Smooth muscle cell (in vitro differentiated cells): Measurements from ENCODE around the gene DBX1. TPM values are rescaled to one million over a fixed set of nuclear protein-coding genes. Genes with fewer than 3 reads are reported as not detected.
"Not testable (repeated sequence)": the region's sequence is repeated elsewhere in the genome, so short reads cannot be mapped to it uniquely, and the experiment has no call there.

Experiments
- DNase-seq: peaks from one replicate; lab custom pipeline; 2025; ENCODE audit not compliant: unreplicated experiment; lab: John Stamatoyannopoulos, UW
- H2AFZ ChIP-seq: fragments of 200-600 bp; sonication (generic); 2 replicates; pipeline ENCODE4 v1.6.0; 2016; ENCODE audit warnings: antibody characterized with exemption, low read depth, mild to moderate bottlenecking
- H3F3A ChIP-seq: fragments of 200-600 bp; sonication (generic); 2 replicates; pipeline ENCODE4 v1.6.0; 2017; ENCODE audit warnings: antibody characterized with exemption, low read depth
- H3K27ac ChIP-seq: fragments of 200-600 bp; sonication (generic); 2 replicates; pipeline ENCODE4 v1.5.1; 2016; ENCODE audit warnings: low read depth, mild to moderate bottlenecking
- H3K27me3 ChIP-seq: fragments of 200-600 bp; sonication (generic); 2 replicates; pipeline ENCODE4 v1.6.1; 2016; ENCODE audit warnings: low read depth, mild to moderate bottlenecking
- H3K36me3 ChIP-seq: fragments of 200-600 bp; sonication (generic); 2 replicates; pipeline ENCODE4 v1.5.1; 2016; ENCODE audit warnings: low read depth
- H3K4me1 ChIP-seq: fragments of 200-600 bp; sonication (generic); 2 replicates; pipeline ENCODE4 v1.5.1; 2016; ENCODE audit warnings: low read depth
- H3K4me2 ChIP-seq: fragments of 200-600 bp; sonication (generic); 2 replicates; pipeline ENCODE4 v1.6.0; 2016; ENCODE audit warnings: mild to moderate bottlenecking
- H3K4me3 ChIP-seq: fragments of 200-600 bp; sonication (generic); 2 replicates; pipeline ENCODE4 v1.5.1; 2016; ENCODE audit warnings: mild to moderate bottlenecking
- H3K79me2 ChIP-seq: fragments of 200-600 bp; sonication (generic); 2 replicates; pipeline ENCODE4 v1.6.0; 2016; ENCODE audit warnings: low read depth, mild to moderate bottlenecking
- H3K9ac ChIP-seq: fragments of 200-600 bp; sonication (generic); 2 replicates; pipeline ENCODE4 v1.6.0; 2016; ENCODE audit warnings: low read depth
- H3K9me3 ChIP-seq: fragments of 200-600 bp; sonication (generic); replicated peaks from 2 replicates; pipeline ENCODE4 v1.5.1; 2016; ENCODE audit warnings: low read depth
- H4K20me1 ChIP-seq: fragments of 200-600 bp; sonication (generic); 2 replicates; pipeline ENCODE4 v1.6.0; 2016; ENCODE audit warnings: low read depth
- CTCF ChIP-seq: fragments of 200-600 bp; sonication (generic); IDR thresholded peaks from 2 replicates; pipeline ENCODE4 v1.5.1; 2017; ENCODE audit warnings: borderline replicate concordance, mild to moderate bottlenecking, antibody characterized with exemption; ENCODE audit not compliant: insufficient read depth, poor library complexity, severe bottlenecking
- WGBS: methylation state at CpG from one replicate; pipeline ENCODE4 v1.1.7; 2016; ENCODE audit warnings: low lambda C conversion rate; 5-methylcytosine and 5-hydroxymethylcytosine counted together
- polyA plus RNA-seq: library from polyadenylated mRNA; unstranded; fragments of >200 nt; fragmentation: Nextera tagmentation; extraction: Ambion mirVana; gene quantifications from 2 replicates; pipeline ENCODE4 v1.2.1, GENCODE V29; 2016
- total RNA-seq: library from RNA; depleted of rRNA; stranded (reverse); fragments of >200 nt; gene quantifications from 2 replicates; pipeline ENCODE4 v1.2.3, GENCODE V29; 2014

DBX1 gene
- total and polyA plus RNA-seq, 2 experiments from 2014 or later: not detected

GRCh38 chr11:20201231-20201630 lies 41.0 kb upstream of the DBX1 start:
- H3K9ac ChIP-seq: no peak overlapping the region
- no peaks in the 10 kb centered on the region for H3F3A ChIP-seq
- no peak overlapping the region for H3K27ac ChIP-seq
- no peaks in the 10 kb centered on the region for H3K36me3 ChIP-seq
- peaks cover 11% of the 10 kb centered on the region for H3K27me3 ChIP-seq
- no peaks in the 10 kb centered on the region for H3K4me1 ChIP-seq
- no peak overlapping the region for H3K4me3 ChIP-seq
- no peak for DNase-seq
- H3K79me2 ChIP-seq: no peaks in the 10 kb centered on the region
- no peaks in the 10 kb centered on the region for H3K9me3 ChIP-seq
- no peak for TF ChIP-seq CTCF
- 68% methylated on average over 2 of the region's 2 CpGs for WGBS
- H4K20me1 ChIP-seq: no peaks in the 10 kb centered on the region
- H2AFZ ChIP-seq: no peak overlapping the region
- no peak overlapping the region for H3K4me2 ChIP-seq

- H3K9ac ChIP-seq, H3K79me2 ChIP-seq, H3K36me3 ChIP-seq, H3K9me3 ChIP-seq, H2AFZ ChIP-seq, H3F3A ChIP-seq, H4K20me1 ChIP-seq, DNase-seq, H3K27ac ChIP-seq, H3K4me1 ChIP-seq, H3K4me2 ChIP-seq, H3K4me3 ChIP-seq: not testable (repeated sequence)
- WGBS: 55% methylated on average over 5 of the region's 5 CpGs
- peaks cover 10% of the 10 kb centered on the region for H3K27me3 ChIP-seq
These were observed 40.2 kb upstream of the DBX1 start for GRCh38 chr11:20200331-20200955.

- Histone ChIP-seq H2AFZ (no peak overlapping the region), H3K9ac (no peak overlapping the region), H3K9me3 (no peaks in the 10 kb centered on the region), H3K4me1 (peaks cover 4% of the 10 kb centered on the region), H3K79me2 (no peaks in the 10 kb centered on the region), H3F3A (no peaks in the 10 kb centered on the region), H3K4me2 (no peak overlapping the region), H3K27me3 (peaks cover 10% of the 10 kb centered on the region), H3K27ac (no peak overlapping the region), H4K20me1 (no peaks in the 10 kb centered on the region), H3K4me3 (no peak overlapping the region), H3K36me3 (no peaks in the 10 kb centered on the region)
- no peak for TF ChIP-seq CTCF
- no peak for DNase-seq
- WGBS: 63% methylated on average over 2 of the region's 2 CpGs
These were observed 37.6 kb upstream of the DBX1 start for GRCh38 chr11:20197881-20198280.

- H2AFZ ChIP-seq: no peak overlapping the region
- H3F3A ChIP-seq: no peaks in the 10 kb centered on the region
- DNase-seq: no peak
- no peak overlapping the region for H3K4me3 ChIP-seq
- no peaks in the 10 kb centered on the region for H3K9me3 ChIP-seq
- H3K27ac ChIP-seq: no peak overlapping the region
- no peaks in the 10 kb centered on the region for H4K20me1 ChIP-seq
- no peaks in the 10 kb centered on the region for H3K79me2 ChIP-seq
- peaks cover 10% of the 10 kb centered on the region for H3K27me3 ChIP-seq
- no peaks in the 10 kb centered on the region for H3K36me3 ChIP-seq
- TF ChIP-seq CTCF: no peak
- 89% methylated on average over 2 of the region's 2 CpGs for WGBS
- H3K4me2 ChIP-seq: no peak overlapping the region
- no peak overlapping the region for H3K9ac ChIP-seq
- H3K4me1 ChIP-seq: peaks cover 6% of the 10 kb centered on the region
These were observed 34.2 kb upstream of the DBX1 start for GRCh38 chr11:20194470-20194869.
